GM12891 (cell line): Measurements from ENCODE around the gene RYR2.

ENCODE experiments used
- DNase-seq: peaks from one replicate; pipeline ENCODE4 v3.0.0; 2011; ENCODE audit warnings: low spot score; ENCODE audit not compliant: insufficient read length
- FAIRE-seq: peaks from 2 replicates; lab custom pipeline; 2011; peaks lifted over from hg19 to GRCh38; lab: Jason Lieb, UNC
- PAX5 ChIP-seq: IDR thresholded peaks from 2 replicates; pipeline ENCODE4 v1.6.1; 2011; ENCODE audit warnings: low read length, moderate library complexity, mild to moderate bottlenecking; ENCODE audit not compliant: insufficient read depth, severe bottlenecking
- POLR2A ChIP-seq: IDR thresholded peaks from 2 replicates; pipeline ENCODE4 v1.6.1; 2011; ENCODE audit warnings: low read depth, low read length, control low read depth
- POLR2AphosphoS5 ChIP-seq: IDR thresholded peaks from 2 replicates; pipeline ENCODE4 v1.6.1; 2011; ENCODE audit warnings: low read depth, low read length, control low read depth
- POU2F2 ChIP-seq: IDR thresholded peaks from 2 replicates; pipeline ENCODE4 v1.6.1; 2011; ENCODE audit warnings: low read depth, mild to moderate bottlenecking, control low read depth, low read length, moderate library complexity
- SPI1 ChIP-seq: IDR thresholded peaks from 2 replicates; pipeline ENCODE4 v1.6.1; 2011; ENCODE audit warnings: low read depth, low read length, control low read depth
- TAF1 ChIP-seq: IDR thresholded peaks from 2 replicates; pipeline ENCODE4 v1.6.1; 2011; ENCODE audit warnings: low read depth, low read length, control low read depth

The RYR2 gene

DNA sequence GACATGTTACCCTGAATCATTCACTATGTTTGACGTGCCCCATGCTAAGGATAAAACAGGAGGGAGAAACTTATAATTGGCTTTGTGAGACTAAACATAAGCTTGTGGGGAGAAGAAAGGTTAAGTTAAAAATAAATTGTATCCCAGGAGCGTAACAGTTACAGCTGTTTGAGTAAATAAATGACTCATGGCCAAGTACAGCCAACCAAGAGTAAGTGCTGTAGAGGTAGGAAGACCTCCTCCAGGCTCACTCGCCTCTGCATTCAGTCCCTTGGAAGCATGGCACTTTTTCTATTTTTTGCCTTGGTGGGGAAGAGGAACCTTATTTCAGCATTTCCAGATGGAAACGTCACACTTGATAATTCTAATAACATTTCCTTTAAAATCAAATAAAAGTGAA is 732.3 kb downstream of the RYR2 start:
- no peak for DNase-seq
- TF ChIP-seq POU2F2 (no peak), TAF1 (no peak), POLR2A (no peak), POLR2AphosphoS5 (no peak)
- FAIRE-seq: no peak

DNA sequence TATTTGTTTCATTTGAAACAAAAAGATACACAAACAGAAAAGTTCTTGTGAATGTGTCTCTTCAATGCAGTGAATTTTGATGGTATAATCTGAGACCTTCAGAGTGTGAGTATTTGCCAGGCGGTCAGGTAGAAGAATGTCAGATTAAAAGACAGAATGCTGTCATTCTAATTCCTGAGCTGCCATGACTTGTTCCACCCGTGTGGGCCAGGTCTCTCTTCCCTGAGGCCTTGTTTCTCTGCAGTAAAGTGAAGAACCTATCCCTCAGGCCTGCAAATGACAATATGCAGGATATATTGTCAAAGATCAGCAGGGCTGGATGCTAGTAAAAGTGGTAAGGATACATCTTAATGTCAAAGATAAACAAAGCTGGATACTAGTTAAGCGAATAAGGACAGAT is 737.4 kb downstream of the RYR2 start:
- FAIRE-seq (no peak), DNase-seq (no peak)
- TF ChIP-seq SPI1: no peak
- TF ChIP-seq TAF1: no peak
- no peak for TF ChIP-seq POLR2AphosphoS5
- no peak for TF ChIP-seq PAX5
- TF ChIP-seq POLR2A: no peak
- TF ChIP-seq POU2F2: no peak

DNA sequence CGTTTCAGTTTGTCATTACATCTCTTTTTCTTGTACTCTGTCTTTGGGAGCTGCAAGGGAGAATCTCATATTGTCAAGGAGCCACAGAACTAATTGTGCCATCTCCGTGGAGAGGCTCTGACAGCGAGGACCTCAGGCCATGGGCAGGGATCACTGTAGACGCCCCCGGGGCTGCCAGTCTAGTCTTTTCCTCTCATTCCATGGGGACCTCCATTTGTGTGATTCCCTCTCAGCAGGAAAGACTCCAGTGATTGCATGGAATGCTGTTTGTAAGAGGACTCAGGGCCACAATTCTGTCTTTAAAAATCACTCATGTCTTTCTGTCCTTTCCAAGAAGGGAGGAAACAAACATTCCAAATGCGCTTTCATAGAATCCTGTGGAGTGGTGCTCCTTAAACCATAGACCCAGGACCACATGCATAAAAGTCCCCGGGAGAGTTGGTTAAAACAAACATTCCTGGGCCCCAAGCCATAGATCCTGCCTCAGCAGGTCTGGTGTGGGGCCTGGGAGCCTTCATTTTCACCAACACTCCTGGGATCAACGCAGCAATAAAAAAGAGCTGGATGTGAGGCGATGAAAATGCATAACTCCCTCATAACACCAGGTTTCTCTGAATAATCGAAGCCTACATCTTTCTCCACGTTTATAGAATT is 744.2 kb downstream of the RYR2 start:
- no peak for TF ChIP-seq POLR2AphosphoS5
- TF ChIP-seq SPI1: no peak
- no peak for TF ChIP-seq TAF1
- no peak for TF ChIP-seq PAX5
- no peak for TF ChIP-seq POU2F2
- no peak for TF ChIP-seq POLR2A
- FAIRE-seq: no peak
- no peak for DNase-seq

DNA sequence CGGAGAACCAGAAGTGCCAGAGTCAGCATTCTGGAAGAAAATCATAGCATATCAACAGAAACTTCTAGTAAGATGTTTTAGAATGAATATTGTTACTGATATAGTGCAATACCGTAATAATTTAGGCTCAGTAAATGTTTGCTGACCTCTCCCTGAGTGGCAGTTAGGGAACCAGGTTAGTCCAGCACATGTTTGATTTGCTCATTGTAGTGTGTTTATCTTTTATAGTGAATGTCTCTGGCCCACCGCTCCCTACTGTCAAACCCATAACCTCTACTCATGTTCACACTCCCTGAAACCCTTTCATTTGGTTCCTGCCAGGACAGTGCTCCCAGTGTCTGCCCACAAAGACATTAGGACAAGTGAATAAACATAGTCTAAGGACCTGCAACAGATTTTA is 746.1 kb downstream of the RYR2 start:
- TF ChIP-seq POU2F2 (no peak), POLR2A (no peak), SPI1 (no peak), POLR2AphosphoS5 (no peak)
- no peak for DNase-seq
- no peak for FAIRE-seq

DNA sequence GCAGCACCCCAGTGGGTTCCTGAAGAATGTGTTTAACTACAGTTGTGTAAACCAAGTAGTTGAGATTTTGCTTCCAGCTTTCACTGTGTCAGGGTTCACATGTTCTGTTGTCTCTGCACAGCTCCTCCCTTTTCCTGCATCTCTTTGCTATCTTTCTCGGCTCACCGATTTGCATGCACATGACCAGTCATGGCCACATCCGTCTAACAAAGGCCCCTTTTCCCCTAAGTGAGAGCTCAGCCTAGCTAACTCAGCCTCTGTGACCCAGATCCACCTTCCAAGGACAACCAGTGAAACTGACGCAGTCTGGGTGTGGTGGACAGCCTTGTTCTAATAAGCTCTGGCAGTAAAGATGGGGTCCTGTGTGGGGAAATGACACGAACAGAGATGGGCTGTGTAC is 747.6 kb downstream of the RYR2 start:
- TF ChIP-seq TAF1 (no peak), SPI1 (no peak), POU2F2 (no peak), POLR2AphosphoS5 (no peak), PAX5 (no peak), POLR2A (no peak)
- DNase-seq: no peak
- FAIRE-seq: no peak

DNA sequence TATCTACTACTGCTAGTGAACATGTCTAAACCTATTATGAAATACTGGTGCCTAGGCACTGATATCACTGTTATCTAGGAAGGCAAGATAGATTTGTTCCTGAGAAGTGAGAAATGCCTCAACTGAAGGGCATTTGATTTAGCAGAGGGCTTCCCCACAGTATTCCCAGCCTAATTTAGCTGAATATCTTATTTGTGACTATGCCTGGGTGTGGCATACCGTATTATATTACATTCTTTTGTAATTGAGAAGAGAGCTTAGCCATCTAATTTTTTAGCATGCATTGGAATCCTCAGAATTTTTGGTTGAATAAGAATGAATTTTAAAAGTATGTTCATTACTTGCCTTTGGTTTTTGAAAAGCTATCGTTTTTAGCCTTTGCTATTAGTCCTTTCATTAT is 749.6 kb downstream of the RYR2 start:
- DNase-seq: no peak
- no peak for FAIRE-seq
- TF ChIP-seq POLR2AphosphoS5: no peak
- no peak for TF ChIP-seq PAX5
- no peak for TF ChIP-seq POU2F2
- TF ChIP-seq TAF1: no peak
- TF ChIP-seq SPI1: no peak
- no peak for TF ChIP-seq POLR2A

DNA sequence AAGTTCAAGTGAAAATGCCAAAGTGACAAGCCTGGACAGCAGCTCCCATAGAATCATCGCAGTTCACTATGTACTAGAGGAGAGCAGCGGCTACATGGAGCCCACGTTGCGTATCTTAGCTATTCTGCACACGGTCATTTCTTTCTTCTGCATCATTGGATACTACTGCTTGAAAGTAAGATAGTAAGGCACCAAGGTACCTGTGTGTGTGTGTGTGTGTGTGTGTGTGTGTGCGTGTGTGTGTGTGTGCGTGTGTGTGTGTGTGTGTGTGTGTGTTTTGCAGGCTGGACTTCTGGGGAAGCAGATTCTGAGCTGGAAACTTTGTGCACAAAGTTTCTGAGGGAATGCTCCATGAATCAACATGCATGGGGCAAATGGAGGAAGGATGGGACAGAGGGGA is 750.2 kb downstream of the RYR2 start:
- TF ChIP-seq POLR2A (no peak), TAF1 (no peak), POU2F2 (no peak), PAX5 (no peak), SPI1 (no peak), POLR2AphosphoS5 (no peak)
- no peak for FAIRE-seq

DNA sequence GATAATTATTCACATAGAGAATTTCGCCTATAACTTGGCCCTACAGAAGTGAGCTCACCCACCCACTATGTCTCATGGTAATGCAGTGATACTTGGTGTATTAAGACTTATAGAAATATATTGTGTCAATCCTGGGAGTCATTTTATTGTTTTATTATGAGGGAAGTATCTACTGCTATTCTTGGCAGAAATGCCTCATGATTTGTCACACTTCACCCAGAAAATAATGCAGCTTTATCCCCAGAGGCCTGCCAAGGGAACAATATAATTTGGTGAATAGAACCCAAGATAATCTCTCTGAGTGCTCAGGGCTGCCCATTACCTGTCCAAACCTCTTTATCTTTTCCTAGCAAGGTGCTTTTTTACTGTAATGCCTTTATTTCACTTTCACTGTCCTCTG is 750.7 kb downstream of the RYR2 start:
- DNase-seq (no peak), FAIRE-seq (no peak)
- TF ChIP-seq POLR2A (no peak), PAX5 (no peak), SPI1 (no peak), TAF1 (no peak)

More for the DNA sequence above, 750.2 kb downstream of the RYR2 start:
- no peak for DNase-seq

DNA sequence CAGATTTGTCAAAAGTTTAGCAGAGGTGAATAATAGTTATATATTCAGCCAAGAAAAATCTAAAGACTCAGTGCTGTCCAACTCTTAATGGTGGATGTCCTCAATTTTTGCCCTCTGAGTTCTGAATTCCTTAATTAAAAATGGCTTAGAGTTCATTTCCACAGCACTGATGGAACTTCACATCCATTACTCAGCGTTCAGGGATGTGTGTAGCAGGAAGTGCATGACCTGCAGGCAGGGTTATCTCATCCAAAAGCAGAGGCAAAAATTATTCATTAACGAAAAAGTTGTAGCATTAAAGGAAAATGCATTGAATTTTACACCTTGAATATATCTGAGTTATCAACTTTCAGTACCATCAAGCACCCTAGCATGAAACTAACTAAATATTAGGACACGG is 752.1 kb downstream of the RYR2 start:
- no peak for FAIRE-seq
- no peak for DNase-seq

DNA sequence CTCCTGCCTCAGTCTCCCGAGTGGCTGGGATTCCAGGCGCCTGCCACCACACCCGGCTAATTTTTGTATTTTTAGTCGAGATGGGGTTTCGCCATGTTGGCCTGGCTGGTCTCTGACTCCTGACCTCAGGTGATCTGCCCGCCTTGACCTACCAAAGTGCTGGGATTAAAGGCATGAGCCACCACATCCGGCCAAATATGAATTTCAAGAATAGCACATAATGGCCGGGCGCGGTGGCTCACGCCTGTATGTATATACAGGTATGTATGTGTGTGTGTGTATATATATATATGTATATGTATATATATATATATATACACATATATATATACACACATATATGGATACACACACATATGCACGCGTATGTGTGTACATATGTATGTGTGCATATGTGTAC is 753.6 kb downstream of the RYR2 start:
- DNase-seq (no peak), FAIRE-seq (no peak)
- no peak for TF ChIP-seq PAX5
- TF ChIP-seq SPI1: no peak
- no peak for TF ChIP-seq POLR2A
- no peak for TF ChIP-seq TAF1
- TF ChIP-seq POU2F2: no peak
- no peak for TF ChIP-seq POLR2AphosphoS5

More for the DNA sequence above, 752.1 kb downstream of the RYR2 start:
- TF ChIP-seq PAX5 (no peak), SPI1 (no peak), POLR2AphosphoS5 (no peak), POLR2A (no peak), POU2F2 (no peak), TAF1 (no peak)
